SK-N-SH (cell line): ENCODE data around the gene ANKRD44. TPM values are rescaled to one million over a fixed set of nuclear protein-coding genes. Genes with fewer than 3 reads are reported as not detected.
A peak's percentile ranks its signal among the peaks of the same experiment; 100 is the strongest.
"Not testable (repeated sequence)": the region's sequence is repeated elsewhere in the genome, so short reads cannot be mapped to it uniquely, and the experiment has no call there.

Experiments used
- CTCF ChIA-PET: fragments of 300-600, 350-600 bp; formaldehyde crosslinking; extraction: SDS; loops from one replicate; lab custom pipeline; 2021; lab: Yijun Ruan, JAX
- POLR2A ChIA-PET: fragments of 350-600 bp; sonication (Branson Sonifier 250); formaldehyde crosslinking; extraction: SDS; loops from one replicate; lab custom pipeline; 2020; ENCODE audit warnings: antibody characterized with exemption, inconsistent platforms; lab: Yijun Ruan, JAX
- DNase-seq: peaks from one replicate; pipeline ENCODE4 v3.0.0; 2012
- H2AFZ ChIP-seq: fragments of 200-600 bp; sonication (generic); 2 replicates; pipeline ENCODE4 v1.8.1; 2016; ENCODE audit warnings: antibody characterized with exemption, mild to moderate bottlenecking, low read depth
- H3F3A ChIP-seq: fragments of 200-600 bp; sonication (generic); replicated peaks from 2 replicates; pipeline ENCODE3; 2016; ENCODE audit warnings: antibody characterized with exemption, mild to moderate bottlenecking; ENCODE audit not compliant: insufficient read depth
- H3K27ac ChIP-seq, 2 experiments: fragments of 200-500 bp in 1 of 2; fragments of 200-600 bp in 1 of 2; sonication (Bioruptor generic) in 1 of 2; sonication (generic), shearing (Covaris generic) in 1 of 2; 2 replicates each; pipeline versions ENCODE4 v1.5.1 to v1.6.1; 2014 to 2016; ENCODE audit warnings: low read depth in 2 of 2, inconsistent platforms in 1 of 2, low read length in 1 of 2, mild to moderate bottlenecking in 1 of 2, mixed read lengths in 1 of 2
- H3K27me3 ChIP-seq: fragments of 200-600 bp; sonication (generic), shearing (Covaris generic); 2 replicates; pipeline ENCODE4 v1.6.1; 2016; ENCODE audit warnings: mixed run types; ENCODE audit not compliant: insufficient read depth
- H3K36me3 ChIP-seq, 2 experiments: fragments of 200-500 bp in 1 of 2; fragments of 200-600 bp in 1 of 2; sonication (Bioruptor generic) in 1 of 2; sonication (generic) in 1 of 2; replicated peaks in 1 of 2; 2 replicates each; pipeline versions ENCODE3 to v1.5.1; 2014 to 2016; ENCODE audit warnings: low read length in 1 of 2, mild to moderate bottlenecking in 1 of 2; ENCODE audit not compliant: insufficient read depth in 2 of 2, control insufficient read depth in 1 of 2
- H3K4me1 ChIP-seq, 2 experiments: fragments of 200-500 bp in 1 of 2; fragments of 200-600 bp in 1 of 2; sonication (Bioruptor generic) in 1 of 2; sonication (generic), shearing (Covaris generic) in 1 of 2; 2 replicates each; pipeline versions ENCODE4 v1.5.1 to v1.6.1; 2014 to 2016; ENCODE audit warnings: low read depth in 1 of 2, low read length in 1 of 2, mixed run types in 1 of 2; ENCODE audit not compliant: insufficient read depth in 2 of 2, control insufficient read depth in 1 of 2
- H3K4me2 ChIP-seq: fragments of 200-600 bp; sonication (generic), shearing (Covaris generic); 2 replicates; pipeline ENCODE4 v1.6.1; 2017; ENCODE audit warnings: mixed run types
- H3K4me3 ChIP-seq, 2 experiments: fragments of 200-500 bp in 1 of 2; fragments of 200-600 bp in 1 of 2; sonication (Bioruptor generic) in 1 of 2; sonication (generic), shearing (Covaris generic) in 1 of 2; 2 replicates each; pipeline versions ENCODE4 v1.5.1 to v1.8.1; 2014 to 2016; ENCODE audit warnings: low read depth in 2 of 2, inconsistent platforms in 1 of 2, low read length in 1 of 2, mild to moderate bottlenecking in 1 of 2, mixed read lengths in 1 of 2, moderate library complexity in 1 of 2
- H3K79me2 ChIP-seq: fragments of 200-600 bp; sonication (generic); 2 replicates; pipeline ENCODE4 v1.8.1; 2017; ENCODE audit warnings: mild to moderate bottlenecking; ENCODE audit not compliant: insufficient read depth
- H3K9ac ChIP-seq: fragments of 200-600 bp; sonication (generic); 2 replicates; pipeline ENCODE4 v1.6.1; 2017; ENCODE audit warnings: mixed run types
- H3K9me2 ChIP-seq: fragments of 200-600 bp; sonication (generic); 2 replicates; pipeline ENCODE4 v1.6.1; 2017; ENCODE audit warnings: mixed run types
- H3K9me3 ChIP-seq: fragments of 200-600 bp; sonication (generic); 2 replicates; pipeline ENCODE4 v1.6.1; 2017; ENCODE audit warnings: mixed run types, mild to moderate bottlenecking, moderate library complexity
- H4K20me1 ChIP-seq: fragments of 200-600 bp; sonication (generic); 2 replicates; pipeline ENCODE4 v1.6.1; 2017; ENCODE audit warnings: mild to moderate bottlenecking, mixed run types; ENCODE audit not compliant: insufficient read depth
- EP300 ChIP-seq, 2 experiments: IDR thresholded peaks; 2 replicates each; pipeline versions ENCODE4 v1.4.0 to v1.6.1; 2012; ENCODE audit warnings: borderline replicate concordance in 1 of 2, low read depth in 1 of 2, low read length in 1 of 2
- FOXJ3 ChIP-seq: sonication (generic); formaldehyde crosslinking; IDR thresholded peaks from 2 replicates; pipeline ENCODE4 v1.5.1; 2020; ENCODE audit warnings: mild to moderate bottlenecking, missing genetic modification reagents
- GATA2 ChIP-seq: sonication (generic); formaldehyde crosslinking; IDR thresholded peaks from 2 replicates; pipeline ENCODE4 v1.5.0; 2020; ENCODE audit warnings: mild to moderate bottlenecking, missing genetic modification reagents
- MXI1 ChIP-seq: IDR thresholded peaks from 2 replicates; pipeline ENCODE4 v1.6.1; 2012; ENCODE audit warnings: mild to moderate bottlenecking, low read depth, low read length, improper control_type of control experiment
- NRF1 ChIP-seq: IDR thresholded peaks from 2 replicates; pipeline ENCODE4 v1.6.1; 2012; ENCODE audit warnings: low read depth, mild to moderate bottlenecking, low read length
- RAD21 ChIP-seq: IDR thresholded peaks from 2 replicates; pipeline ENCODE4 v1.6.1; 2012; ENCODE audit warnings: mild to moderate bottlenecking, low read length
- RCOR1 ChIP-seq: fragments of 150-350 bp; IDR thresholded peaks from 2 replicates; pipeline ENCODE4 v1.6.1; 2017; ENCODE audit warnings: antibody characterized with exemption, low read length
- RXRA ChIP-seq: IDR thresholded peaks from 2 replicates; pipeline ENCODE4 v1.4.0; 2012; ENCODE audit warnings: low read depth, mild to moderate bottlenecking, borderline replicate concordance
- SIN3A ChIP-seq: IDR thresholded peaks from 2 replicates; pipeline ENCODE4 v1.6.1; 2012; ENCODE audit warnings: low read depth, mild to moderate bottlenecking, low read length, moderate library complexity, borderline replicate concordance
- SMC3 ChIP-seq: IDR thresholded peaks from 2 replicates; pipeline ENCODE4 v1.6.1; 2012; ENCODE audit warnings: low read depth, low read length, improper control_type of control experiment
- TCF12 ChIP-seq: IDR thresholded peaks from 2 replicates; pipeline ENCODE4 v1.4.0; 2012
- TEAD4 ChIP-seq: IDR thresholded peaks from 2 replicates; pipeline ENCODE4 v1.4.0; 2012; ENCODE audit warnings: mild to moderate bottlenecking, borderline replicate concordance; ENCODE audit not compliant: insufficient read depth
- YY1 ChIP-seq: IDR thresholded peaks from 2 replicates; pipeline ENCODE4 v1.4.0; 2012; ENCODE audit warnings: low read depth, mild to moderate bottlenecking
- whole genome bisulfite sequencing: methylation state at CpG from one replicate; pipeline ENCODE4 v1.1.6; 2017; ENCODE audit warnings: low lambda C conversion rate; 5-methylcytosine and 5-hydroxymethylcytosine counted together
- polyA plus RNA-seq, 3 experiments: library from polyadenylated mRNA; depleted of rRNA; stranded (reverse); fragments of >200 nt; gene quantifications; 2 replicates each; pipeline ENCODE4 v1.2.3, GENCODE V29; 2012
- TF ChIP-seq, protein P1 (sequence below): IDR thresholded peaks from 2 replicates; pipeline ENCODE4 v1.4.0; 2012; ENCODE audit warnings: low read depth
- TF ChIP-seq, protein P2 (sequence below): IDR thresholded peaks from 2 replicates; pipeline ENCODE4 v1.6.1; 2012; ENCODE audit warnings: mild to moderate bottlenecking, low read depth, low read length, moderate library complexity

ANKRD44 gene
- polyA plus RNA-seq, 1 of the 3 experiments (the other 2 are of a cell fraction): 12.5 TPM

DNA sequence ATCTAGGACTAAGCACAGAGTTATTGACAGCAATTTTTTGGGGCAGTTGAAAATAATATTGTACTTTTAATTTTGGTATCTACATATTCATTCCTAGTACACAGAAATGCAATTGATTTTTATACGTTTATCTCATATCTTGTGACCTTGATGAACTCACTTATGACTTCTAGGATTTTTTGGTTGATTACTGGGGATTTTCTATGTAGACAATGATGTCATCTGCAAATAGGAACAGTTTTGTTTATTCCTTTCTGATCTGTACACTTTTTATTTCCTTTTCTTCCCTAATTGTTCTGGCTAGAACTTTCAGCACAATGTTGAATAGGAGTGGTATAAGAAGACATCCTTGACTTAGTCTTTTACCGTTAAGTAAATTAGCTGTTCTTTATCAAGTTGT, 240.6 kb downstream of the ANKRD44 start:
- no peak overlapping the region for H3K27ac ChIP-seq
- POLR2A ChIA-PET: no interaction called here
- no peak overlapping the region for H3K4me2 ChIP-seq
- TF ChIP-seq SMC3 (no peak), MXI1 (no peak), RCOR1 (no peak), SIN3A (no peak), RAD21 (no peak), RXRA (no peak), TEAD4 (no peak), YY1 (no peak), FOXJ3 (no peak), NRF1 (no peak)
- TF ChIP-seq, protein P1, sequence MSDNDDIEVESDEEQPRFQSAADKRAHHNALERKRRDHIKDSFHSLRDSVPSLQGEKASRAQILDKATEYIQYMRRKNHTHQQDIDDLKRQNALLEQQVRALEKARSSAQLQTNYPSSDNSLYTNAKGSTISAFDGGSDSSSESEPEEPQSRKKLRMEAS: no peak
- TF ChIP-seq, all 33 proteins: peak for 0
- Histone ChIP-seq H2AFZ (no peak overlapping the region), H3K27me3 (no peaks in the 10 kb centered on the region), H3K9me3 (no peaks in the 10 kb centered on the region), H3K9me2 (no peaks in the 10 kb centered on the region), H3F3A (no peaks in the 10 kb centered on the region), H3K9ac (no peak overlapping the region), H3K4me3 (no peak overlapping the region), H4K20me1 (no peaks in the 10 kb centered on the region), H3K36me3 (peaks cover 0 to 3% of the 10 kb centered on the region in 2 experiments), H3K79me2 (no peaks in the 10 kb centered on the region), H3K4me1 (peaks cover 5 to 6% of the 10 kb centered on the region in 2 experiments; a peak in 3 of 4 replicates)
- CTCF ChIA-PET: interaction anchor here (0.6 to 1.2 kb wide), 2 partner anchors 9 to 57 kb away, joined by 3 to 4 read pairs; no protein-coding TSS in a partner anchor
- no peak for DNase-seq
- 87% methylated on average over 2 of the region's 2 CpGs for WGBS

DNA sequence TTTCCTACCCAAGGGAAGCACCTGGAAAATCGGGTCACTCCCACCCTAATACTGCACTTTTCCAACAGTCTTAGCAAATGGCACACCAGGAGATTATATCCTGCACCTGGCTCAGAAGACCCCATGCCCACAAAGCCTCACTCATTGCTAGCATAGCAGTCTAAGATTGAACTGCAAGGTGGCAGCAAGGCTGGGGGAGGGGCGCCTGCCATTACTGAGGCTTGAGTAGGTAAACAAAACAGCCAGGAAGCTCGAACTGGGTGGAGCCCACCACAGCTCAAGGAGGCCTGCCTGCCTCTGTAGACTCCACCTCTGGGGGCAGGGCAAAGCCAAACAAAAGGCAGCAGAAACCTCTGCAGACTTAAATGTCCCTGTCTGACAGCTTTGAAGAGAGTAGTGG, 248.0 kb downstream of the ANKRD44 start:
- H2AFZ ChIP-seq, CTCF ChIA-PET, H3K9me3 ChIP-seq, H3K4me3 ChIP-seq, H3K36me3 ChIP-seq, H4K20me1 ChIP-seq, H3K9ac ChIP-seq, H3K4me2 ChIP-seq, POLR2A ChIA-PET, H3K27me3 ChIP-seq, H3K9me2 ChIP-seq, H3K79me2 ChIP-seq, DNase-seq, H3K27ac ChIP-seq, H3F3A ChIP-seq: not testable (repeated sequence)
- WGBS: 73% methylated on average over 3 of the region's 3 CpGs
- H3K4me1 ChIP-seq: peaks cover 0 to 27% of the 10 kb centered on the region in 2 experiments; a peak in 3 of 4 replicates

GRCh38 chr2:197059477-197059876, 251.1 kb downstream of the ANKRD44 start:
- Histone ChIP-seq H3K36me3 (peaks cover 4 to 5% of the 10 kb centered on the region in 2 experiments), H3K27ac (peak overlapping the region in 1 of 2 experiments; percentile 97; a peak in 2 of 4 replicates), H3K4me3 (no peak overlapping the region), H3K9ac (no peak overlapping the region), H3K4me1 (peaks cover 0 to 28% of the 10 kb centered on the region in 2 experiments; a peak in 3 of 4 replicates), H3K4me2 (no peak overlapping the region), H3K27me3 (no peaks in the 10 kb centered on the region), H3K79me2 (no peaks in the 10 kb centered on the region), H3K9me2 (no peaks in the 10 kb centered on the region), H2AFZ (no peak overlapping the region), H4K20me1 (no peaks in the 10 kb centered on the region), H3K9me3 (peaks cover 12% of the 10 kb centered on the region; the same call in 1 of the 2 replicates), H3F3A (no peaks in the 10 kb centered on the region)
- peak; percentile 26 for DNase-seq
- TF ChIP-seq TCF12: peak; percentile 24; the same call in 1 of the 2 replicates
- TF ChIP-seq GATA2 (CRISPR knock-in tag): peak; percentile 65
- TF ChIP-seq, protein P2, sequence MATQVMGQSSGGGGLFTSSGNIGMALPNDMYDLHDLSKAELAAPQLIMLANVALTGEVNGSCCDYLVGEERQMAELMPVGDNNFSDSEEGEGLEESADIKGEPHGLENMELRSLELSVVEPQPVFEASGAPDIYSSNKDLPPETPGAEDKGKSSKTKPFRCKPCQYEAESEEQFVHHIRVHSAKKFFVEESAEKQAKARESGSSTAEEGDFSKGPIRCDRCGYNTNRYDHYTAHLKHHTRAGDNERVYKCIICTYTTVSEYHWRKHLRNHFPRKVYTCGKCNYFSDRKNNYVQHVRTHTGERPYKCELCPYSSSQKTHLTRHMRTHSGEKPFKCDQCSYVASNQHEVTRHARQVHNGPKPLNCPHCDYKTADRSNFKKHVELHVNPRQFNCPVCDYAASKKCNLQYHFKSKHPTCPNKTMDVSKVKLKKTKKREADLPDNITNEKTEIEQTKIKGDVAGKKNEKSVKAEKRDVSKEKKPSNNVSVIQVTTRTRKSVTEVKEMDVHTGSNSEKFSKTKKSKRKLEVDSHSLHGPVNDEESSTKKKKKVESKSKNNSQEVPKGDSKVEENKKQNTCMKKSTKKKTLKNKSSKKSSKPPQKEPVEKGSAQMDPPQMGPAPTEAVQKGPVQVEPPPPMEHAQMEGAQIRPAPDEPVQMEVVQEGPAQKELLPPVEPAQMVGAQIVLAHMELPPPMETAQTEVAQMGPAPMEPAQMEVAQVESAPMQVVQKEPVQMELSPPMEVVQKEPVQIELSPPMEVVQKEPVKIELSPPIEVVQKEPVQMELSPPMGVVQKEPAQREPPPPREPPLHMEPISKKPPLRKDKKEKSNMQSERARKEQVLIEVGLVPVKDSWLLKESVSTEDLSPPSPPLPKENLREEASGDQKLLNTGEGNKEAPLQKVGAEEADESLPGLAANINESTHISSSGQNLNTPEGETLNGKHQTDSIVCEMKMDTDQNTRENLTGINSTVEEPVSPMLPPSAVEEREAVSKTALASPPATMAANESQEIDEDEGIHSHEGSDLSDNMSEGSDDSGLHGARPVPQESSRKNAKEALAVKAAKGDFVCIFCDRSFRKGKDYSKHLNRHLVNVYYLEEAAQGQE: no peak
- peak; percentile 82 for TF ChIP-seq RCOR1
- TF ChIP-seq EP300 (IDR thresholded peaks at IDR 0.05; ENCODE audit: borderline replicate concordance in 1 of 2, low read depth in 1 of 2, low read length in 1 of 2): peak in 1 of 2 experiments; percentile 89; a peak in 2 of 4 replicates
- CTCF ChIA-PET: interaction anchor here (0.9 to 2.3 kb wide), 8 partner anchors 16 to 319 kb away, joined by 3 to 9 read pairs (median 6); no protein-coding TSS in a partner anchor
- 59% methylated on average over 1 of the region's 1 CpG for WGBS
- POLR2A ChIA-PET: interaction anchor here (0.6 to 0.9 kb wide), 2 partner anchors 15 to 31 kb away, joined by 3 to 4 read pairs; no protein-coding TSS in a partner anchor
